Transverse colon (tissue), 4 donors: ENCODE data around the gene SH3RF1. TPM values are rescaled to one million over a fixed set of nuclear protein-coding genes. Genes with fewer than 3 reads are reported as not detected.

Experiments used
- DNase-seq: peaks from one replicate; pipeline ENCODE4 v3.0.0-alpha.2; 2019
- H3K27ac ChIP-seq, 4 donors: fragments of 200-600 bp; sonication (generic); 2 replicates each; pipeline ENCODE4 v1.5.1; 2016 to 2018; ENCODE audit warnings: inconsistent platforms in 4 of 4
- H3K27me3 ChIP-seq: fragments of 200-600 bp; sonication (generic); 2 replicates; pipeline ENCODE4 v1.5.1; 2017; ENCODE audit warnings: inconsistent platforms
- H3K36me3 ChIP-seq, 4 donors: fragments of 200-600 bp; sonication (generic); 2 replicates each; pipeline ENCODE4 v1.5.1; 2017 to 2019; ENCODE audit warnings: inconsistent platforms in 4 of 4
- H3K4me1 ChIP-seq, 4 donors: fragments of 200-600 bp; sonication (generic); 2 replicates each; pipeline ENCODE4 v1.5.1; 2017 to 2020; ENCODE audit warnings: inconsistent platforms in 4 of 4
- H3K4me3 ChIP-seq, 4 donors: fragments of 200-600 bp; sonication (generic); 1 replicate in 1 of 4; 2 replicates in 3 of 4; pipeline versions ENCODE4 v1.5.1 to v1.6.1; 2017 to 2019; ENCODE audit warnings: inconsistent platforms in 4 of 4
- H3K9me3 ChIP-seq, 2 donors: fragments of 200-600 bp; sonication (generic); 2 replicates each; pipeline ENCODE4 v1.5.1; 2017 to 2019; ENCODE audit warnings: inconsistent platforms in 2 of 2
- EP300 ChIP-seq: sonication (generic); formaldehyde crosslinking; IDR thresholded peaks from one replicate; pipeline ENCODE4 v1.6.1; 2017; ENCODE audit warnings: antibody characterized with exemption, low read depth
- POLR2A ChIP-seq: fragments of 450-650 bp; IDR thresholded peaks from one replicate; pipeline ENCODE4 v1.6.1; 2016; ENCODE audit warnings: antibody characterized with exemption, mild to moderate bottlenecking, moderate library complexity
- POLR2AphosphoS5 ChIP-seq, 3 donors: sonication (generic); formaldehyde crosslinking; IDR thresholded peaks; one replicate each; pipeline ENCODE4 v1.6.1; 2016; ENCODE audit warnings: antibody characterized with exemption in 3 of 3
- WGBS, 2 donors: methylation state at CpG; one replicate each; pipeline ENCODE4 v1.1.5; 2018; ENCODE audit warnings: low coverage in 1 of 2; 5-methylcytosine and 5-hydroxymethylcytosine counted together
- in situ Hi-C, 4 donors: fragments of 200-750 bp; cut with MboI; loops; one replicate each; pipeline versions ENCODE4 v1.15.0 to v1.15.1; 2017; ENCODE audit warnings: low sequenced_read_pairs in 3 of 4, low pct_ligation_motif_present in 1 of 4, low pct_unique_long_range_greater_than_20kb in 1 of 4
- intact Hi-C: fragments of 100-400 bp; cut with DNase I; formaldehyde crosslinking; loops from one replicate; pipeline ENCODE4 v1.15.1; 2023; ENCODE audit warnings: low total_unique reads
- total RNA-seq, 4 donors: library from RNA; depleted of rRNA; stranded (reverse); fragments of >200 nt; gene quantifications; one replicate each; pipeline ENCODE4 v1.1.0, GENCODE V29; 2016
- TF ChIP-seq, protein P1 (sequence below), 5 experiments: fragments of 200-600 bp in 3 of 5; fragments of 450-650 bp in 2 of 5; sonication (generic) in 3 of 5; IDR thresholded peaks; 1 replicate in 2 of 5; 2 replicates in 3 of 5; pipeline ENCODE4 v1.5.1; 2016 to 2017; ENCODE audit warnings: antibody characterized with exemption in 5 of 5, inconsistent platforms in 3 of 5, mild to moderate bottlenecking in 2 of 5, moderate library complexity in 1 of 5

SH3RF1 gene
- total RNA-seq, 4 donors from 2014 or later: 49.0 to 63.4 (median 54.3) TPM

DNA sequence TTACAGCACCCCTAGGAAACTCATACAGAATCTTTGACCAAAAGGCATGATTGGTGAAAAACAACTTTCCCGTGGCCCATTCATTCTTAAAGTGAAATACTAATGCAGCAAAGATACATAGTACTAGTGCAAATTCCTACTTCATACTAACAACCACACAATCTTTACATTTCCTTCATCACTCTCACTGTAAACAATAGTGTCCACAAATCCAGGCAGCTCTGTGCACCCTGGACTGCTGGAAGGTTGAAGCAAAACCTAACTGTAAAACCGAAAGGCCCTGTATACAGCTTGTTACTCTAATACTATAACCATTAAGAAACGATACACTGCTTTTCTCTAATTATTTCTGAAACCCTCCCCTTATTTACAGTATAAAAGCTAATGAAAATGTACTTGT, 82.6 kb downstream of the SH3RF1 start:
- WGBS, 2 donors: 73 to 83% methylated on average over 3 of the region's 3 CpGs
- no peak overlapping the region for H3K4me3 ChIP-seq
- in situ Hi-C loops: no loop called here
- DNase-seq: no peak
- no peak overlapping the region for H3K27ac ChIP-seq
- H3K9me3 ChIP-seq: no peaks in the 10 kb centered on the region
- intact Hi-C loops: no loop called here
- H3K4me1 ChIP-seq: peaks cover 6 to 48% (median 15%) of the 10 kb centered on the region in 4 donors
- no peaks in the 10 kb centered on the region for H3K27me3 ChIP-seq
- no peaks in the 10 kb centered on the region for H3K36me3 ChIP-seq
- no peak for TF ChIP-seq POLR2AphosphoS5 (IDR thresholded peaks at IDR 0.05)
- TF ChIP-seq POLR2A: no peak
- TF ChIP-seq, protein P1, sequence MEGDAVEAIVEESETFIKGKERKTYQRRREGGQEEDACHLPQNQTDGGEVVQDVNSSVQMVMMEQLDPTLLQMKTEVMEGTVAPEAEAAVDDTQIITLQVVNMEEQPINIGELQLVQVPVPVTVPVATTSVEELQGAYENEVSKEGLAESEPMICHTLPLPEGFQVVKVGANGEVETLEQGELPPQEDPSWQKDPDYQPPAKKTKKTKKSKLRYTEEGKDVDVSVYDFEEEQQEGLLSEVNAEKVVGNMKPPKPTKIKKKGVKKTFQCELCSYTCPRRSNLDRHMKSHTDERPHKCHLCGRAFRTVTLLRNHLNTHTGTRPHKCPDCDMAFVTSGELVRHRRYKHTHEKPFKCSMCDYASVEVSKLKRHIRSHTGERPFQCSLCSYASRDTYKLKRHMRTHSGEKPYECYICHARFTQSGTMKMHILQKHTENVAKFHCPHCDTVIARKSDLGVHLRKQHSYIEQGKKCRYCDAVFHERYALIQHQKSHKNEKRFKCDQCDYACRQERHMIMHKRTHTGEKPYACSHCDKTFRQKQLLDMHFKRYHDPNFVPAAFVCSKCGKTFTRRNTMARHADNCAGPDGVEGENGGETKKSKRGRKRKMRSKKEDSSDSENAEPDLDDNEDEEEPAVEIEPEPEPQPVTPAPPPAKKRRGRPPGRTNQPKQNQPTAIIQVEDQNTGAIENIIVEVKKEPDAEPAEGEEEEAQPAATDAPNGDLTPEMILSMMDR (IDR thresholded peaks at IDR 0.05): no peak
- TF ChIP-seq EP300: no peak

DNA sequence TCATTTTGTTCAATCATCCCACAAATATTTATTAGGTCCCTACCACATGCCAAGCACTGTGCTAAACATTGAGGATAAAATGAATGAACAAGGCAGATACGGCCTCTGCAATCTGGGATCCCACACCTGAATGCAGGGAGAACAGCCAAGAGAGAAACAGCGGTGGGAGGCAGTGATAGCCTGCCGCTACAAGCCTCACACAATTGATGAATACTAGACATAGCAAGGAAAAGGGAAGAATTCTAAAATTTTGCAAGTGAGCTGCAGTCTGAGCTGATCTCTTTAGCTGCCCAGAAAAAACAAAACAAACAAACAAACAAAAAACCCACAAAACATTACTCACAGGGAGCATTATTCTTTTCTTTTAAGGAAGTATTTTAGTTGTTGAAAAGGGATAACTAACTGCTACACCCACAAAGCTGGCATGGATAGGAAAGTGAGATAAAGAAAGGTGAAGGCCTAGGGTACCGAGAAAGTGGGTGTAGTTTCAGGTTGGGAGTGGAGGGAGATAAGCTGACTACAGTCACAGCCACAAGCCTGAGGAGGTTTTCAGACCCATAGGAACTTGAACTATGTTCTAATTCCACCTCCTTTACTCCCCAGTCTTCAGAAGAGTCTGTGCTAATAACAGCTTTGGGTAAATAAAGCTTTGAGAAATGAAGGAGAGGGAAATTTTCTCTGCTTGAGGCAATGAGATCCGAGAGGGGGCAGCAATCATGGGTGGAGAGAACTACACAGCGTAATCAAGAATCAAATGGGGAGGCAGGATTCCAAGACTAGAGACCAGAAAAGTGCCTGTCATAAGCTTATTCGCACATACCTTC, 85.4 kb downstream of the SH3RF1 start:
- intact Hi-C loops (no loop called here), in situ Hi-C loops (no loop called here)
- no peaks in the 10 kb centered on the region for H3K9me3 ChIP-seq
- H3K4me3 ChIP-seq: no peak overlapping the region
- H3K4me1 ChIP-seq: peaks cover 8 to 53% (median 20%) of the 10 kb centered on the region in 4 donors
- peak overlapping the region in 1 of 4 donors; percentile 4 for H3K27ac ChIP-seq
- DNase-seq: no peak
- no peaks in the 10 kb centered on the region for H3K27me3 ChIP-seq
- TF ChIP-seq POLR2A (no peak), EP300 (no peak), POLR2AphosphoS5 (IDR thresholded peaks at IDR 0.05) (no peak)
- TF ChIP-seq, protein P1 (IDR thresholded peaks at IDR 0.05): no peak
- no peaks in the 10 kb centered on the region for H3K36me3 ChIP-seq
- 71 to 80% methylated on average over 6 to 7 of the region's 7 CpGs for WGBS, 2 donors

DNA sequence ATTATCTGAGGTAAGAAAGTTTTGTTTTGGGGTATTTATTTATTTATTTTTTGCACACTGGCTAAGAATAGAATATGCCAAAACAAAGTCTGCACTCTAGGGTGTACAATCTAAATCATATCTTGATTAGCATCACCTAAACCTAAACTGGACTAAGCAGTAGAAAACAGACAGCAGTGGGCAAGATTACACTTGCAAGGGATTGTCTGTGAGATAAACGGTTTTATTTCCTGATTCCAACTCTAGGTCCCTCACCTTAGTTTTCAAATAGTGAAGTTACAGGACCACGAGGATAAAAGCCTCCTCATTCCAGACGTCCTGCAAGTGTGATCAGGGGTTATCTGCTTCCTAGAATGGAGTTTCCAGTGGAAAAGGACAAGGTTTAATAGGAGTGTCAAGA, 86.1 kb downstream of the SH3RF1 start:
- Histone ChIP-seq H3K9me3 (no peaks in the 10 kb centered on the region), H3K4me3 (no peak overlapping the region), H3K4me1 (peaks cover 12 to 57% (median 22%) of the 10 kb centered on the region in 4 donors), H3K27ac (no peak overlapping the region), H3K27me3 (no peaks in the 10 kb centered on the region), H3K36me3 (no peaks in the 10 kb centered on the region)
- 21 to 40% methylated on average over 3 of the region's 3 CpGs for whole genome bisulfite sequencing, 2 donors
- in situ Hi-C loops: no loop called here
- intact Hi-C loops: no loop called here
- TF ChIP-seq EP300 (no peak), POLR2AphosphoS5 (IDR thresholded peaks at IDR 0.05) (no peak), POLR2A (no peak)
- TF ChIP-seq, protein P1 (IDR thresholded peaks at IDR 0.05): no peak
- no peak for DNase-seq

DNA sequence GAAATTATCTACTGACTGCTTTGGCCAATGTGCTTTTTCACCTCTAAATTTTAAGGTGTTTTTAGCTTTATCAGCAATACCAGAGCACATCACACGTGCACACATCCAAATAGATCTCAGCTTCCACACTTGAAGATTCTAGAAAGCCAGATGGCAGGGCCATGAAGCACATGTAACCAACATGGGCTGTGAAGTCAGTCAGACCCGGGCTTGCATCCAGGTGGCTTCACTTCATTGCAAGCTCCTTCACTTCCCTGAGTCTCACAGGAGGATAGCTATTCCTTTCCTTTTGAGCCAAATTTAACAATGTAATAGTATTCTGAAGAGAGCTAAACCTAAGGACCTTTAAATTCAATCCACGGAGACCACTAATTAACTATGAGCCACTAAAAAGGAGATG, 86.5 kb downstream of the SH3RF1 start:
- DNase-seq: no peak
- H3K36me3 ChIP-seq: no peaks in the 10 kb centered on the region
- peaks cover 8 to 57% (median 21%) of the 10 kb centered on the region in 4 donors for H3K4me1 ChIP-seq
- no peaks in the 10 kb centered on the region for H3K9me3 ChIP-seq
- TF ChIP-seq POLR2AphosphoS5 (IDR thresholded peaks at IDR 0.05) (no peak), POLR2A (no peak), EP300 (no peak)
- TF ChIP-seq, protein P1 (IDR thresholded peaks at IDR 0.05): no peak
- intact Hi-C loops (no loop called here), in situ Hi-C loops (no loop called here)
- WGBS, 2 donors: 70 to 75% methylated on average over 1 to 3 of the region's 3 CpGs
- no peaks in the 10 kb centered on the region for H3K27me3 ChIP-seq
- H3K27ac ChIP-seq: no peak overlapping the region
- no peak overlapping the region for H3K4me3 ChIP-seq
